ENCODE measurements around the gene PLEKHG4. TPM values are rescaled to one million over a fixed set of nuclear protein-coding genes. Genes with fewer than 3 reads are reported as not detected.

PLEKHG4 gene
- total RNA-seq, 1 experiment from 2014 or later = 38.5 TPM

DNA sequence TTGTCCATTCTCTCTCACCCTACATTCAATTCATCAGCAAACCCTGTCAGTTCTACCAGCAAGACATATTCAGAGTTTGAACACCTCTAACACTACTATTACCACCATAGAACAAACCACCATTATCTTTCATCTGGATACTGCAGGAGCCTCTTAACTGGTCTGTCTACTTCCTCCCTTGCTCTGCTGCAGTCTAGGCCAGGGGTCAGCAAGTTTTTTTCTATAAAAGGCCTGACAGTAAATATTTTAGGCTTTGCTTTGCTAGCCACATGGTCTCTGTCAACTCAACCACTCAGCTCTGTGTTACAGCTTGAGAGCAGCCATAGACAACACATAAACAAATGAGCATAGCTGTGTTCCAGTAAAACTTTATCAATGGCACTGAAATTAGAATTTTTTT lies 33.4 kb downstream of the PLEKHG4 start (continued):
- TF ChIP-seq, protein P1, sequence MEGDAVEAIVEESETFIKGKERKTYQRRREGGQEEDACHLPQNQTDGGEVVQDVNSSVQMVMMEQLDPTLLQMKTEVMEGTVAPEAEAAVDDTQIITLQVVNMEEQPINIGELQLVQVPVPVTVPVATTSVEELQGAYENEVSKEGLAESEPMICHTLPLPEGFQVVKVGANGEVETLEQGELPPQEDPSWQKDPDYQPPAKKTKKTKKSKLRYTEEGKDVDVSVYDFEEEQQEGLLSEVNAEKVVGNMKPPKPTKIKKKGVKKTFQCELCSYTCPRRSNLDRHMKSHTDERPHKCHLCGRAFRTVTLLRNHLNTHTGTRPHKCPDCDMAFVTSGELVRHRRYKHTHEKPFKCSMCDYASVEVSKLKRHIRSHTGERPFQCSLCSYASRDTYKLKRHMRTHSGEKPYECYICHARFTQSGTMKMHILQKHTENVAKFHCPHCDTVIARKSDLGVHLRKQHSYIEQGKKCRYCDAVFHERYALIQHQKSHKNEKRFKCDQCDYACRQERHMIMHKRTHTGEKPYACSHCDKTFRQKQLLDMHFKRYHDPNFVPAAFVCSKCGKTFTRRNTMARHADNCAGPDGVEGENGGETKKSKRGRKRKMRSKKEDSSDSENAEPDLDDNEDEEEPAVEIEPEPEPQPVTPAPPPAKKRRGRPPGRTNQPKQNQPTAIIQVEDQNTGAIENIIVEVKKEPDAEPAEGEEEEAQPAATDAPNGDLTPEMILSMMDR (IDR thresholded peaks at IDR 0.05 in 2 of 3, conservative IDR thresholded peaks at IDR 0.05 in 1 of 3; ENCODE audit: borderline replicate concordance in 1 of 3, insufficient read depth in 1 of 3, low read depth in 2 of 3, low read length in 2 of 3) = no peak
- TF ChIP-seq ZFX (IDR thresholded peaks at IDR 0.05) (no peak), EZH2phosphoT487 (IDR thresholded peaks at IDR 0.05; ENCODE audit: borderline replicate concordance) (no peak), EGR1 (IDR thresholded peaks at IDR 0.05; ENCODE audit: low read depth) (no peak), TCF7L2 (IDR thresholded peaks at IDR 0.05; ENCODE audit: borderline replicate concordance, extremely low read depth, insufficient read depth, insufficient read length) (no peak)
- TF ChIP-seq, protein P2, sequence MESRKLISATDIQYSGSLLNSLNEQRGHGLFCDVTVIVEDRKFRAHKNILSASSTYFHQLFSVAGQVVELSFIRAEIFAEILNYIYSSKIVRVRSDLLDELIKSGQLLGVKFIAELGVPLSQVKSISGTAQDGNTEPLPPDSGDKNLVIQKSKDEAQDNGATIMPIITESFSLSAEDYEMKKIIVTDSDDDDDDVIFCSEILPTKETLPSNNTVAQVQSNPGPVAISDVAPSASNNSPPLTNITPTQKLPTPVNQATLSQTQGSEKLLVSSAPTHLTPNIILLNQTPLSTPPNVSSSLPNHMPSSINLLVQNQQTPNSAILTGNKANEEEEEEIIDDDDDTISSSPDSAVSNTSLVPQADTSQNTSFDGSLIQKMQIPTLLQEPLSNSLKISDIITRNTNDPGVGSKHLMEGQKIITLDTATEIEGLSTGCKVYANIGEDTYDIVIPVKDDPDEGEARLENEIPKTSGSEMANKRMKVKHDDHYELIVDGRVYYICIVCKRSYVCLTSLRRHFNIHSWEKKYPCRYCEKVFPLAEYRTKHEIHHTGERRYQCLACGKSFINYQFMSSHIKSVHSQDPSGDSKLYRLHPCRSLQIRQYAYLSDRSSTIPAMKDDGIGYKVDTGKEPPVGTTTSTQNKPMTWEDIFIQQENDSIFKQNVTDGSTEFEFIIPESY (IDR thresholded peaks at IDR 0.05; ENCODE audit: extremely low read depth, insufficient replicate concordance, low read length) = no peak

DNA sequence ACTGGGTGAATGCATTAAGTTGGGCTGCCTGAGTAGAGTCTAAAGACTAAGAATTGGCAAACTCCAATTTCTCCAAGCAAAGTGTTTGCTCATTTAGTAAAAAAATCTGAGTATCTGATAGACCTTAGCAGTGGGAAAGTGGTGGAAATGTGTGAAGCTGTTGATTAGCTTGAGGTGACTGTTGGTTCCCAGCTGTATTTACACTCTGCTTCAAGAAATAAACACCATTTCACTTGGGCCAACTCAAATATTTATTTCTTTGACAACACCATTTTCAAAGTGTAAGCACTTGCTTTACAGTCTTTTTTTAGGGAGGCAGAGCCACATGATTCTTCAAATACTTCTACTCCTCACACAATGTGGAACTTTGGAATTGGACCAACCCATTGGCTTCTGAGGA lies 38.5 kb downstream of the PLEKHG4 start:
- Histone ChIP-seq H3K27me3 (ENCODE audit: insufficient read depth, low read length) (peaks cover 8% of the 10 kb centered on the region; the same call in 1 of the 2 replicates), H3K36me3 (ENCODE audit: control insufficient read depth in 1 of 2, insufficient read depth in 2 of 2, low read length in 2 of 2) (no peaks in the 10 kb centered on the region), H3K9me2 (ENCODE audit: insufficient read depth) (no peaks in the 10 kb centered on the region), H3K79me2 (ENCODE audit: insufficient read depth, low read length) (no peaks in the 10 kb centered on the region), H3K4me1 (ENCODE audit: control insufficient read depth in 1 of 2, insufficient read depth in 2 of 2, low read length in 2 of 2) (no peaks in the 10 kb centered on the region), H2AFZ (ENCODE audit: low read depth, low read length, poor library complexity, severe bottlenecking) (no peak overlapping the region), H3K27ac (ENCODE audit: low read depth, low read length) (no peak overlapping the region), H3K9me3 (ENCODE audit: control insufficient read depth in 1 of 2, insufficient read depth in 1 of 2, low read depth in 1 of 2, low read length in 2 of 2) (no peaks in the 10 kb centered on the region), H3K4me2 (ENCODE audit: low read length) (no peak overlapping the region), H4K20me1 (ENCODE audit: insufficient read depth) (no peaks in the 10 kb centered on the region), H3K9ac (ENCODE audit: low read length) (no peak overlapping the region), H3K4me3 (replicated peaks in 1 of 2; ENCODE audit: low read depth in 1 of 2, low read length in 2 of 2) (no peak overlapping the region)
- RAD21 ChIA-PET (ENCODE audit: low non-redundant PET in 1 of 2, low total read pairs in 2 of 2, uncharacterized antibody in 2 of 2, unreplicated experiment in 2 of 2) = no interaction called here
- BruUV-seq (replicated peaks) = no TSS peak
- POLR2A ChIA-PET = no interaction called here
- no peak for DNase-seq (ENCODE audit: low read depth, low spot score)
- CTCF ChIA-PET = no interaction called here
- TF ChIP-seq, protein P2 (IDR thresholded peaks at IDR 0.05; ENCODE audit: extremely low read depth, insufficient replicate concordance, low read length) = no peak
- TF ChIP-seq EZH2phosphoT487 (IDR thresholded peaks at IDR 0.05; ENCODE audit: borderline replicate concordance) = no peak
- no peak for TF ChIP-seq JUND (IDR thresholded peaks at IDR 0.05)
- TF ChIP-seq CEBPB (IDR thresholded peaks at IDR 0.05; ENCODE audit: low read depth) = no peak
- TF ChIP-seq ELF1 (IDR thresholded peaks at IDR 0.05; ENCODE audit: borderline replicate concordance, low read depth) = no peak
- TF ChIP-seq, protein P1 (IDR thresholded peaks at IDR 0.05 in 2 of 3, conservative IDR thresholded peaks at IDR 0.05 in 1 of 3; ENCODE audit: borderline replicate concordance in 1 of 3, insufficient read depth in 1 of 3, low read depth in 2 of 3, low read length in 2 of 3) = no peak
- no peak for TF ChIP-seq POLR2A (IDR thresholded peaks at IDR 0.05; ENCODE audit: borderline replicate concordance, extremely low read depth, insufficient read depth, insufficient read length)
- TF ChIP-seq, protein P3, sequence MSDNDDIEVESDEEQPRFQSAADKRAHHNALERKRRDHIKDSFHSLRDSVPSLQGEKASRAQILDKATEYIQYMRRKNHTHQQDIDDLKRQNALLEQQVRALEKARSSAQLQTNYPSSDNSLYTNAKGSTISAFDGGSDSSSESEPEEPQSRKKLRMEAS (IDR thresholded peaks at IDR 0.05) = no peak
- no peak for TF ChIP-seq ZNF274 (IDR thresholded peaks at IDR 0.05; ENCODE audit: low read depth, low read length)
- TF ChIP-seq EZH2 (IDR thresholded peaks at IDR 0.05) = no peak
- no peak for TF ChIP-seq EGR1 (IDR thresholded peaks at IDR 0.05; ENCODE audit: low read depth)
- TF ChIP-seq TCF7L2 (IDR thresholded peaks at IDR 0.05; ENCODE audit: borderline replicate concordance, extremely low read depth, insufficient read depth, insufficient read length) = no peak
- TF ChIP-seq CBX3 (IDR thresholded peaks at IDR 0.05; ENCODE audit: low read depth) = no peak
- TF ChIP-seq POLR2AphosphoS5 (IDR thresholded peaks at IDR 0.05; ENCODE audit: low read depth, low read length) = no peak
- TF ChIP-seq FOSL1 (IDR thresholded peaks at IDR 0.05; ENCODE audit: low read depth) = no peak
- intact Hi-C loops (cut with micrococcal nuclease) = no loop called here
- ATAC-seq = no peak

Measured in HCT116 (cell line).